ENCODE measurements around the gene SDK1. TPM values are rescaled to one million over a fixed set of nuclear protein-coding genes. Genes with fewer than 3 reads are reported as not detected.

The SDK1 gene
- total RNA-seq, 1 donor = 0.27 TPM

GRCh38 chr7:4097001-4097609, 796.1 kb downstream of the SDK1 start:
- TF ChIP-seq, protein P1, sequence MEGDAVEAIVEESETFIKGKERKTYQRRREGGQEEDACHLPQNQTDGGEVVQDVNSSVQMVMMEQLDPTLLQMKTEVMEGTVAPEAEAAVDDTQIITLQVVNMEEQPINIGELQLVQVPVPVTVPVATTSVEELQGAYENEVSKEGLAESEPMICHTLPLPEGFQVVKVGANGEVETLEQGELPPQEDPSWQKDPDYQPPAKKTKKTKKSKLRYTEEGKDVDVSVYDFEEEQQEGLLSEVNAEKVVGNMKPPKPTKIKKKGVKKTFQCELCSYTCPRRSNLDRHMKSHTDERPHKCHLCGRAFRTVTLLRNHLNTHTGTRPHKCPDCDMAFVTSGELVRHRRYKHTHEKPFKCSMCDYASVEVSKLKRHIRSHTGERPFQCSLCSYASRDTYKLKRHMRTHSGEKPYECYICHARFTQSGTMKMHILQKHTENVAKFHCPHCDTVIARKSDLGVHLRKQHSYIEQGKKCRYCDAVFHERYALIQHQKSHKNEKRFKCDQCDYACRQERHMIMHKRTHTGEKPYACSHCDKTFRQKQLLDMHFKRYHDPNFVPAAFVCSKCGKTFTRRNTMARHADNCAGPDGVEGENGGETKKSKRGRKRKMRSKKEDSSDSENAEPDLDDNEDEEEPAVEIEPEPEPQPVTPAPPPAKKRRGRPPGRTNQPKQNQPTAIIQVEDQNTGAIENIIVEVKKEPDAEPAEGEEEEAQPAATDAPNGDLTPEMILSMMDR (IDR thresholded peaks at IDR 0.05; ENCODE audit: insufficient read depth, low read length) = no peak
- H3K4me3 ChIP-seq (ENCODE audit: low read depth, low read length) = no peak overlapping the region

GRCh38 chr7:4098169-4098568, 797.1 kb downstream of the SDK1 start:
- DNase-seq (ENCODE audit: low read depth) = no peak
- H3K4me3 ChIP-seq (ENCODE audit: low read depth, low read length) = no peak overlapping the region
- TF ChIP-seq, protein P1 (IDR thresholded peaks at IDR 0.05; ENCODE audit: insufficient read depth, low read length) = no peak

More at GRCh38 chr7:4097001-4097609, 796.1 kb downstream of the SDK1 start:
- no peak for DNase-seq (ENCODE audit: low read depth)

- TF ChIP-seq, protein P1 (IDR thresholded peaks at IDR 0.05; ENCODE audit: insufficient read depth, low read length) = no peak
- no peak overlapping the region for H3K4me3 ChIP-seq (ENCODE audit: low read depth, low read length)
- no peak for DNase-seq (ENCODE audit: low read depth)
Measured at GRCh38 chr7:4099651-4100050, 798.6 kb downstream of the SDK1 start.

DNA sequence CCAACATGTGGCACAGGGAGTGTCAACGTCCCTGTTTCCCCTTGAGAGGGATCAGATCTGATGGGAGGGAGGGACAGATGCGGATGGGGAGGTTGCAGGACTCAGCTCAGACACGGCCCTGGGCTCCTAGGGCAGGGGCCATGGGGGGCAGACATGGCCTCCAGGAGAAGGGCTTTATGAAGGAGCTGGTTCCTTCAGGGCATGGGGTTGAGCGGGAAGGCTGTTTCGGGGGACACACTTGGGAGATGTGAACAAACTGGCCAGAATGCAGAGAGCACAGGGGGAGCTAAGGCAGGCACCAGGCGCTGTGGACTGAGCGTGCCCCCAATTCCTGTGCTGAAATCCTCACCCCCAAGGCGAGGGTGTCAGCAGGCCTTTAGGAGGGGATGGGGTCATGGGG, 799.1 kb downstream of the SDK1 start:
- DNase-seq (ENCODE audit: low read depth) = no peak
- no peak overlapping the region for H3K4me3 ChIP-seq (ENCODE audit: low read depth, low read length)
- TF ChIP-seq, protein P1 (IDR thresholded peaks at IDR 0.05; ENCODE audit: insufficient read depth, low read length) = no peak

DNA sequence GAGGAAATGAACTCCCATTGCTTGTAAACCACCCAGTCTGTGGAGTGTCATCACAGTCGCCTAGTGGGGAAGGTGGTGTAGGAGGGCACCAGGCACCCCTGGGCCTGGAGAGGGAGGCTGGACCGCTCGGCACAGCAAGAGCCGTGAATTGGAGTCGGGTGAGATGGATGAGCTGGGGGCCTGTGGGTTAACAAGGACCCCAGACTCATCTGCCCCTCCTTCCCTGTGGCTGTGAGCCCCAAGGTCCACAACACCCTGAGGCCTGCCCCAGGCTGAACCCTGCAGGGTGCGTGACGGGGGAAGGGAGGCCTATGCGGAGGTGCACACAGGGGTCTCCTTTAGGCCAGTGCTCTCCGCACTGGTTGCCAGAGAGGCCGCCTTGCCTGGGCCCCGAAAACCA, 799.6 kb downstream of the SDK1 start:
- TF ChIP-seq, protein P1 (IDR thresholded peaks at IDR 0.05; ENCODE audit: insufficient read depth, low read length) = no peak
- H3K4me3 ChIP-seq (ENCODE audit: low read depth, low read length) = no peak overlapping the region
- DNase-seq (ENCODE audit: low read depth) = no peak

GRCh38 chr7:4102231-4102841, 801.3 kb downstream of the SDK1 start:
- H3K4me3 ChIP-seq (ENCODE audit: low read depth, low read length) = no peak overlapping the region
- TF ChIP-seq, protein P1 (IDR thresholded peaks at IDR 0.05; ENCODE audit: insufficient read depth, low read length) = no peak
- no peak for DNase-seq (ENCODE audit: low read depth)

Measured in fibroblast of the aortic adventitia (primary cell).